ENCODE data around the gene LIF. TPM values are rescaled to one million over a fixed set of nuclear protein-coding genes. Genes with fewer than 3 reads are reported as not detected.

Gene LIF
- polyA plus RNA-seq, 1 of the 3 experiments (the other 2 are of a cell fraction): 24.6 TPM

- no peaks in the 10 kb centered on the region for H3K9me3 ChIP-seq
- CTCF ChIA-PET: interaction anchor here (0.7 to 0.8 kb wide), 2 partner anchors 33 to 52 kb away, joined by 3 read pairs; no protein-coding TSS in a partner anchor
These were observed 49.7 kb downstream of the LIF start for GRCh38 chr22:30196880-30197336.

GRCh38 chr22:30196141-30196879 lies 50.2 kb downstream of the LIF start:
- H3K4me3 ChIP-seq (ENCODE audit: low read depth in 2 of 2, low read length in 1 of 2): peak overlapping the region in 1 of 2 experiments; percentile 35; a peak in 2 of 4 replicates
- peaks cover 35% of the 10 kb centered on the region for H3F3A ChIP-seq (replicated peaks; ENCODE audit: insufficient read depth)
- H4K20me1 ChIP-seq (ENCODE audit: insufficient read depth): no peaks in the 10 kb centered on the region
- no peaks in the 10 kb centered on the region for H3K36me3 ChIP-seq (replicated peaks in 1 of 2; ENCODE audit: control insufficient read depth in 1 of 2, insufficient read depth in 2 of 2, low read length in 1 of 2)
- no peaks in the 10 kb centered on the region for H3K9me2 ChIP-seq
- no peaks in the 10 kb centered on the region for H3K27me3 ChIP-seq (ENCODE audit: insufficient read depth)
- DNase-seq: no peak
- no peaks in the 10 kb centered on the region for H3K9me3 ChIP-seq
- peak overlapping the region; percentile 64; the same call in 1 of the 2 replicates for H2AFZ ChIP-seq (ENCODE audit: low read depth)
- WGBS (ENCODE audit: low lambda C conversion rate): 19% methylated on average over 11 of the region's 11 CpGs
- peaks cover 6 to 14% of the 10 kb centered on the region in 2 experiments; a peak in 3 of 4 replicates for H3K4me1 ChIP-seq (ENCODE audit: control insufficient read depth in 1 of 2, insufficient read depth in 2 of 2, low read depth in 1 of 2, low read length in 1 of 2)
- TF ChIP-seq FOXM1 (IDR thresholded peaks at IDR 0.05; ENCODE audit: low read depth) (0 out of 2 replicates have a peak, but pooled peaks have one; percentile 18), GABPA (IDR thresholded peaks at IDR 0.05; ENCODE audit: low read depth) (peak; percentile 46; the same call in 1 of the 2 replicates), EP300 (IDR thresholded peaks at IDR 0.05; ENCODE audit: borderline replicate concordance in 1 of 2, low read depth in 1 of 2, low read length in 1 of 2) (no peak; a peak in 1 of 4 replicates), NFIC (IDR thresholded peaks at IDR 0.05; ENCODE audit: borderline replicate concordance) (0 out of 2 replicates have a peak, but pooled peaks have one; percentile 6), ZBTB33 (IDR thresholded peaks at IDR 0.05; ENCODE audit: borderline replicate concordance, low read depth) (peak; percentile 51; the same call in 1 of the 2 replicates), MAX (IDR thresholded peaks at IDR 0.05; ENCODE audit: low read depth) (peak; percentile 42; the same call in 1 of the 2 replicates), TCF12 (IDR thresholded peaks at IDR 0.05) (peak; percentile 46), RXRA (IDR thresholded peaks at IDR 0.05; ENCODE audit: borderline replicate concordance, low read depth) (0 out of 2 replicates have a peak, but pooled peaks have one; percentile 39), JUND (IDR thresholded peaks at IDR 0.05) (peak; percentile 64), POLR2AphosphoS5 (IDR thresholded peaks at IDR 0.05; ENCODE audit: low read depth, low read length) (0 out of 2 replicates have a peak, but pooled peaks have one; percentile 28), TEAD4 (IDR thresholded peaks at IDR 0.05; ENCODE audit: borderline replicate concordance, insufficient read depth) (no peak), SMC3 (IDR thresholded peaks at IDR 0.05; ENCODE audit: low read depth, low read length) (no peak), FOSL2 (IDR thresholded peaks at IDR 0.05; ENCODE audit: borderline replicate concordance, low read depth) (peak; percentile 52; the same call in 1 of the 2 replicates)
- TF ChIP-seq, protein P1, sequence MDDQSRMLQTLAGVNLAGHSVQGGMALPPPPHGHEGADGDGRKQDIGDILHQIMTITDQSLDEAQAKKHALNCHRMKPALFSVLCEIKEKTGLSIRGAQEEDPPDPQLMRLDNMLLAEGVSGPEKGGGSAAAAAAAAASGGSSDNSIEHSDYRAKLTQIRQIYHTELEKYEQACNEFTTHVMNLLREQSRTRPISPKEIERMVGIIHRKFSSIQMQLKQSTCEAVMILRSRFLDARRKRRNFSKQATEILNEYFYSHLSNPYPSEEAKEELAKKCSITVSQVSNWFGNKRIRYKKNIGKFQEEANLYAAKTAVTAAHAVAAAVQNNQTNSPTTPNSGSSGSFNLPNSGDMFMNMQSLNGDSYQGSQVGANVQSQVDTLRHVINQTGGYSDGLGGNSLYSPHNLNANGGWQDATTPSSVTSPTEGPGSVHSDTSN (IDR thresholded peaks at IDR 0.05): peak; percentile 61
- ChIA-PET POLR2A (no interaction called here), CTCF (interaction anchor here (0.7 to 0.8 kb wide), 2 partner anchors 33 to 52 kb away, joined by 3 read pairs; no protein-coding TSS in a partner anchor)
- H3K9ac ChIP-seq: peak overlapping the region; percentile 69
- peak overlapping the region; percentile 72 for H3K4me2 ChIP-seq
- H3K27ac ChIP-seq (ENCODE audit: low read depth in 2 of 2, low read length in 1 of 2): peak overlapping the region; percentile 75 to 98
- no peaks in the 10 kb centered on the region for H3K79me2 ChIP-seq (ENCODE audit: insufficient read depth)

More at GRCh38 chr22:30196880-30197336, 49.7 kb downstream of the LIF start:
- Histone ChIP-seq H2AFZ (ENCODE audit: low read depth) (peak overlapping the region; percentile 64; the same call in 1 of the 2 replicates), H3K36me3 (replicated peaks in 1 of 2; ENCODE audit: control insufficient read depth in 1 of 2, insufficient read depth in 2 of 2, low read length in 1 of 2) (no peaks in the 10 kb centered on the region), H3K9me2 (no peaks in the 10 kb centered on the region), H3K79me2 (ENCODE audit: insufficient read depth) (no peaks in the 10 kb centered on the region), H3K27ac (ENCODE audit: low read depth in 2 of 2, low read length in 1 of 2) (peak overlapping the region; percentile 75 to 98; a peak in 3 of 4 replicates), H3K4me2 (peak overlapping the region; percentile 72), H3K4me3 (ENCODE audit: low read depth in 2 of 2, low read length in 1 of 2) (peak overlapping the region in 1 of 2 experiments; percentile 35; a peak in 1 of 4 replicates), H3K9ac (peak overlapping the region; percentile 69), H3K27me3 (ENCODE audit: insufficient read depth) (no peaks in the 10 kb centered on the region), H3K4me1 (ENCODE audit: control insufficient read depth in 1 of 2, insufficient read depth in 2 of 2, low read depth in 1 of 2, low read length in 1 of 2) (peaks cover 6 to 14% of the 10 kb centered on the region in 2 experiments; a peak in 3 of 4 replicates), H4K20me1 (ENCODE audit: insufficient read depth) (no peaks in the 10 kb centered on the region), H3F3A (replicated peaks; ENCODE audit: insufficient read depth) (peaks cover 35% of the 10 kb centered on the region)
- no peak for DNase-seq
- TF ChIP-seq NFIC (IDR thresholded peaks at IDR 0.05; ENCODE audit: borderline replicate concordance): no peak
- no peak for TF ChIP-seq RCOR1 (IDR thresholded peaks at IDR 0.05; ENCODE audit: low read length)
- TF ChIP-seq MEF2A (IDR thresholded peaks at IDR 0.05; ENCODE audit: borderline replicate concordance, low read depth): no peak
- no peak for TF ChIP-seq MAX (IDR thresholded peaks at IDR 0.05; ENCODE audit: low read depth)
- TF ChIP-seq ZBTB33 (IDR thresholded peaks at IDR 0.05; ENCODE audit: borderline replicate concordance, low read depth): no peak
- POLR2A ChIA-PET: no interaction called here
- 19% methylated on average over 2 of the region's 2 CpGs for WGBS (ENCODE audit: low lambda C conversion rate)

All from SK-N-SH (cell line).